GM12872 (cell line): Measurements from ENCODE around the gene THAP9.

ENCODE experiments used
- CTCF ChIP-seq: IDR thresholded peaks from 3 replicates; pipeline ENCODE4 v1.5.1; 2011; ENCODE audit warnings: low read depth, mild to moderate bottlenecking, low read length, moderate library complexity; ENCODE audit not compliant: insufficient read depth

Gene THAP9

GRCh38 chr4:82913305-82913704 lies 12.8 kb downstream of the THAP9 start:
- TF ChIP-seq CTCF: no peak

GRCh38 chr4:82918091-82918490 lies 17.6 kb downstream of the THAP9 start:
- TF ChIP-seq CTCF: no peak

- no peak for TF ChIP-seq CTCF
Observed at GRCh38 chr4:82919386-82919785, 18.9 kb downstream of the THAP9 start.

GRCh38 chr4:82921795-82922194 lies 21.3 kb downstream of the THAP9 start:
- TF ChIP-seq CTCF: no peak

GRCh38 chr4:82930848-82931755 lies 30.6 kb downstream of the THAP9 start:
- no peak for TF ChIP-seq CTCF

GRCh38 chr4:82934441-82934840 lies 33.9 kb downstream of the THAP9 start:
- TF ChIP-seq CTCF: no peak

GRCh38 chr4:82939414-82939813 lies 38.9 kb downstream of the THAP9 start:
- TF ChIP-seq CTCF: no peak

- TF ChIP-seq CTCF: no peak
Observed at GRCh38 chr4:82947498-82947897, 47.0 kb downstream of the THAP9 start.
